Left ventricle myocardium inferior (tissue), 1 donor: ENCODE measurements around the gene DDIT4. TPM values are rescaled to one million over a fixed set of nuclear protein-coding genes. Genes with fewer than 3 reads are reported as not detected.

Source experiments
- DNase-seq: peaks from one replicate; pipeline ENCODE4 v3.0.0-alpha.2; 2020
- H3K27ac ChIP-seq: fragments of 200-600 bp; replicated peaks from 2 replicates; pipeline ENCODE4 v1.8.0; 2021
- H3K27me3 ChIP-seq: fragments of 200-600 bp; 2 replicates; pipeline ENCODE4 v1.8.0; 2021; ENCODE audit warnings: low read depth
- H3K36me3 ChIP-seq: fragments of 200-600 bp; 2 replicates; pipeline ENCODE4 v1.8.0; 2021
- H3K4me1 ChIP-seq: fragments of 200-600 bp; 2 replicates; pipeline ENCODE4 v1.8.0; 2021
- H3K4me3 ChIP-seq: fragments of 200-600 bp; 2 replicates; pipeline ENCODE4 v1.8.0; 2021; ENCODE audit warnings: mild to moderate bottlenecking, moderate library complexity
- H3K9me3 ChIP-seq: fragments of 200-600 bp; replicated peaks from 2 replicates; pipeline ENCODE4 v1.8.0; 2021
- CTCF ChIP-seq: fragments of 200-600 bp; IDR thresholded peaks from 2 replicates; pipeline ENCODE4 v1.8.0; 2021; ENCODE audit warnings: antibody characterized with exemption, mild to moderate bottlenecking, borderline replicate concordance
- intact Hi-C: fragments of 100-400 bp; cut with micrococcal nuclease; formaldehyde crosslinking; loops from one replicate; pipeline ENCODE4 v1.11.0; 2022
- total RNA-seq: library from RNA; stranded (reverse); fragmentation: NEBNext Ultra II Directional; extraction: Animal tissue kit (Norgen Biotek cat#: 25700); gene quantifications from one replicate; pipeline ENCODE4 v1.2.1, GENCODE V29; 2021
- donor health status: DM: no; HTN: yes; CAD: no; lungs with severe emphysema.

DDIT4 gene
- total RNA-seq, 1 donor from 2014 or later = 66.3 TPM

GRCh38 chr10:72321248-72322029 is 47.7 kb downstream of the DDIT4 start:
- Histone ChIP-seq H3K9me3 (no peaks in the 10 kb centered on the region), H3K4me1 (peaks cover 70% of the 10 kb centered on the region), H3K27me3 (no peaks in the 10 kb centered on the region), H3K4me3 (no peak overlapping the region), H3K27ac (peak overlapping the region; percentile 91), H3K36me3 (no peaks in the 10 kb centered on the region)
- no peak for TF ChIP-seq CTCF
- DNase-seq = no peak
- intact Hi-C loops = loop anchor here (10.0 kb wide), 1 partner anchor 47 kb away; the partner anchor contains the start of gene DDIT4

GRCh38 chr10:72322030-72322279 is 48.2 kb downstream of the DDIT4 start:
- no peak for TF ChIP-seq CTCF
- H3K4me1 ChIP-seq = peaks cover 68% of the 10 kb centered on the region
- no peak overlapping the region for H3K4me3 ChIP-seq
- H3K27ac ChIP-seq = no peak overlapping the region
- H3K9me3 ChIP-seq = no peaks in the 10 kb centered on the region
- H3K27me3 ChIP-seq = no peaks in the 10 kb centered on the region
- DNase-seq = no peak
- H3K36me3 ChIP-seq = no peaks in the 10 kb centered on the region
- intact Hi-C loops = loop anchor here (10.0 kb wide), 1 partner anchor 47 kb away; the partner anchor contains the start of gene DDIT4

DNA sequence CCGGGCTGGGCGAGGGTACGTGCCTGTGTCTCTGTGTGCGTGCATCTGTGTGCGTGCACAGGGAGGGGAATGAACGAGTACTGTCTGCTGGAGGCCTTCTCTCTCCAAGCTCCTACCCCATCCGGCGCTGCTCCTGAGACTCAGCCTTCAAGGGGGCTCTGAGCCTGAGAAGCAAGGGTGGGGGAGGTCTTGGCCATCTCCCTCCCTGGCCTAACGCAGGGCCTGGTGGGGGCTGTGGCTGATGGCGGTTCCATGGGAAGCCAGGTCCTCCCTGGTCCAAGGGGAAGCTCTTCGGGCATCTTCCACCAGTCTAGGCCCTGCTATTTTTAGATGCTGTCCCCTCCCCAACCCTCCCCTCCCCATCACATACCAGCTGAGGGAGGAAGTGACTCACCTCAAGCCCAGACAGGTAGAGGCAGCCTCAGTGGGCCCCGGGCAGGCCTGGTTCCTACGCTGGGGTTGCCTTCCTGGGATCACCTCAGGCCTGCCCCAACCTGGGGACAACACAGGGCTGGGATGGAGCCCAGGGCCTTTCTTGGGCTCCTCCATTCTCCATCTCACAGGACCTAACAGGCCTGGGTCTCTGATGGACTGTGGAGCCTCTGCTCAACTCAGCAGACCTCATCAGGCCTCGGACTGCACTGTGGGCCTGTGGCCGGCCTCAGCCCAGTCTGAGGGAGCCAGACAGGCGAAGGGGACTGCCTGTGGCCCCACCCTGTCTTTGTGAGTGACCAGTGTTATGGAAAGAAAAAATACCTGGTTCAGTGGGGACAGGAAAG is 48.7 kb downstream of the DDIT4 start:
- H3K27ac ChIP-seq = no peak overlapping the region
- intact Hi-C loops = loop anchor here (10.0 kb wide), 1 partner anchor 48 kb away; the partner anchor contains the start of gene DDIT4
- no peaks in the 10 kb centered on the region for H3K27me3 ChIP-seq
- no peak overlapping the region for H3K4me3 ChIP-seq
- H3K36me3 ChIP-seq = no peaks in the 10 kb centered on the region
- H3K9me3 ChIP-seq = no peaks in the 10 kb centered on the region
- no peak for DNase-seq
- no peak for TF ChIP-seq CTCF
- H3K4me1 ChIP-seq = peaks cover 68% of the 10 kb centered on the region

- no peak for DNase-seq
- Histone ChIP-seq H3K4me3 (no peak overlapping the region), H3K27ac (no peak overlapping the region), H3K9me3 (no peaks in the 10 kb centered on the region), H3K27me3 (no peaks in the 10 kb centered on the region), H3K4me1 (peaks cover 68% of the 10 kb centered on the region), H3K36me3 (no peaks in the 10 kb centered on the region)
- no peak for TF ChIP-seq CTCF
- intact Hi-C loops = loop anchor here (10.0 kb wide), 1 partner anchor 48 kb away; the partner anchor contains the start of gene DDIT4
Measured at GRCh38 chr10:72323108-72323749, 49.5 kb downstream of the DDIT4 start.

GRCh38 chr10:72323771-72324191 is 50.1 kb downstream of the DDIT4 start:
- DNase-seq = no peak
- Histone ChIP-seq H3K36me3 (no peaks in the 10 kb centered on the region), H3K4me3 (no peak overlapping the region), H3K27ac (no peak overlapping the region), H3K27me3 (no peaks in the 10 kb centered on the region), H3K9me3 (no peaks in the 10 kb centered on the region), H3K4me1 (peaks cover 68% of the 10 kb centered on the region)
- no peak for TF ChIP-seq CTCF
- intact Hi-C loops = loop anchor here (10.0 kb wide), 1 partner anchor 49 kb away; the partner anchor contains the start of gene DDIT4
